Activated gamma-delta T cell treated with Interleukin-2 at 50 U/mL for 16 hours (primary cell): Measurements from ENCODE around the gene ANP32B.
"Not testable (repeated sequence)": the region's sequence is repeated elsewhere in the genome, so short reads cannot be mapped to it uniquely, and the experiment has no call there.

ENCODE experiments used
- DNase-seq: peaks from one replicate; pipeline ENCODE4 v3.0.0-alpha.2; 2020

The ANP32B gene

DNA sequence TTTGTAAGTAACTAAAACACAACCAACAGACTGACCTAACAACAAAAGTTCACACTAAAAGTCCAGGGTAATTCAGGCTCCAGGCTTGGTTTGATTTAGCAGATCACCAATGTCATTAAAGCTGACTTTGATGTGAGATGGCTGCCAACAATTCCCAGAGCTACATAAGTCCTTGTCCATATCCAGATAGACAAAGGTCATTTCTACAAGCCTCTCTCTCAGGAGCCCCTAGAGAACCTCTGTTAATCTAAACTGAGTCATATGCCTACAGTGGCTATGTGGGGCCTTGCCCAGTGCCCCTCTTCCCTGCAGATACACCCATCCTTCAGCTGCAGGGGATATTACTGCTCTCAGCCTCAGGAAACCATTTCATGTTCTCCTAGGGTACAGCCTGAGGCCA is 18.2 kb upstream of the ANP32B start:
- DNase-seq = no peak

GRCh38 chr9:97966493-97966892 is 16.6 kb upstream of the ANP32B start:
- no peak for DNase-seq

DNA sequence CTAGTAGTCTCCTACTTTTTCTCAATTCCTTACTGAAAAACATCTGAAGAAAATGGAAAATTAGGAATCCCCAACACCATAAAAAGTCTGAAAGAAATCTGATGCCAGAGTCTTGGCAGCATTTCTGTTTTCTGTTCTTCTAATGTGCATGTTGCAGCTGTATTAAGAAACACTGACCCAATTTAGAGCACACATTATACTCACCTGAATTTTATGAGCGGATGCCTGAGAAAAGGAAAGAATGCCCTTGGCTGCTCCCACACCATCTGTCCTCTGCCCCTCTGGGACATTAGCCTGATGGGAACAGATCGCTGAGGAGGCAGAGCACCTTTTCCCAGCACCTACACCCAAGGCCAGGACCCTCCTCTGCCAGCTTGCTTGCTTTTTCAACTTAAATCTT is 14.1 kb upstream of the ANP32B start:
- DNase-seq = no peak

- DNase-seq = no peak
Observed at GRCh38 chr9:97970165-97970564, 13.0 kb upstream of the ANP32B start.

DNA sequence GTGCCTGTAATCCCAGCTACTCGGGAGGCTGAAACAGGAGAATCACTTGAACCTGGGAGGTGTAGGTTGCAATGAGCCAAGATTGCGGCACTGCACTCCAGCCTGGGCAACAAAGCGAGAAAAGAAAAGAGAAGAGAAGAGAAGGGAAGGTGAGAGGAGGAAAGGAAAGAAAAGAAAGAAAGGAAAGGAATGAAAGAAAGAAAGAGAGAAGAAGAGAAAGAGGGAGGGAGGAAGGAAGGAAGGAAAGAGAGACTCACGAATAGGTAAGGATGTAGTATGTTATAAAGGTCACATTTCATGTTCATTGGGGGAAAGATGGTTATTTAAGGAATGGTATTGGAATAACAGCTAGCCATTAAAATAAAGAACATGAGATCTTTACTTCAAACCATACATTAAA is 10.4 kb upstream of the ANP32B start:
- no peak for DNase-seq

- DNase-seq = no peak
Observed at GRCh38 chr9:97975376-97975775, 7.8 kb upstream of the ANP32B start.

DNA sequence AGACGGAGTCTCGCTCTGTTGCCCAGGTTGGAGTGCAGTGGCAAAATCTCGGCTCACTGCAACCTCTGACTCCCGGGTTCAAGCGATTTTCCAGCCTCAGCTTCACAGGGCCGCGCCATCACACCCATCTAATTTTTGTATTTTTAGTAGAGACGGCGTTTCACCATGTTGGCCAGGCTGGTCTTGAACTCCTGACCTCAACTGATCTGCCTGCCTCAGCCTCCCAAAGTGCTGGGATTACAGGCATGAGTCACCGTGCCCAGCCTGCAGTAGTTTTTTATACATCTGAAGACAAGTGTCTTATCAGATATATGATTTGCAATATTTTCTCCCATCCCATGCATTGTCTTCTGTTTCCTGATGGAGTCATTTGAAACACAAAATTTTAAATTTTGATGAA is 6.5 kb upstream of the ANP32B start:
- DNase-seq = not testable (repeated sequence)

DNA sequence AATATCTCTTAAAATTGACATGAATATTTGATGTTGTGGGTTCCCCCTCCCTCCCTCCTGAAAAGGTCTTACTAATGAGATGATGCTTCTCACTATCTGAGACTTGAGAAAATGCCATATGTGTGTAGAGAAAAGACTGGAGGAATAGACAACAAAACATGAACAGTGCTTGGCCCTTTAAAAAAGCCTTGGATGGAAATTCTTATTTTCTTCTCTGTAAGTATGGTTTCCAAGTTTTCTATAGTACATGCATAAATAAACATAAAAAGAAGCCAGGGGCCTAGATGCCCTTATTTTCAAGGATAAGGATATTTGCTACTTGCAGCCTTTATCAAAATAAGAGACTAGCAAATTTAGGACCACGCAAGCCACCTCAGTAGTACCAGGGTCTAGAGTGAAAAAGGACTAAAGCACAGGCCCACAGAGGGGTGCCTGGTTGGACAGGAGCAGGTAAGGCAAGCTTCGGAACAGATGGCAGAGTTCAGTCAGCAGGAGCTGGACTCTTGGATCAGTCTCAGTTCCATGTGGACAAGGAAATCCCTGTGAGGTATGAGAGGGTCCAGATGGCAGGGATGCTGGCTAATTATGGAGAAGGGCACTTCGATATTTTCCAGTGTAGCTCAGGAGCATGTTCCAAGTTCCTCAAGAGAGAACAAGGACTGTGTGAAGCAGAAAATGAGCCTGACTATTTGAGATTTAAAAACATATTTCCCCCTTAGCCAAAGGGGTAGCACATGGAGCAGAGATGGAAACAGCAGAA is 4.6 kb upstream of the ANP32B start:
- no peak for DNase-seq

GRCh38 chr9:97979788-97980478 is 3.2 kb upstream of the ANP32B start:
- no peak for DNase-seq

GRCh38 chr9:97980479-97980803 is 2.7 kb upstream of the ANP32B start:
- DNase-seq = no peak

DNA sequence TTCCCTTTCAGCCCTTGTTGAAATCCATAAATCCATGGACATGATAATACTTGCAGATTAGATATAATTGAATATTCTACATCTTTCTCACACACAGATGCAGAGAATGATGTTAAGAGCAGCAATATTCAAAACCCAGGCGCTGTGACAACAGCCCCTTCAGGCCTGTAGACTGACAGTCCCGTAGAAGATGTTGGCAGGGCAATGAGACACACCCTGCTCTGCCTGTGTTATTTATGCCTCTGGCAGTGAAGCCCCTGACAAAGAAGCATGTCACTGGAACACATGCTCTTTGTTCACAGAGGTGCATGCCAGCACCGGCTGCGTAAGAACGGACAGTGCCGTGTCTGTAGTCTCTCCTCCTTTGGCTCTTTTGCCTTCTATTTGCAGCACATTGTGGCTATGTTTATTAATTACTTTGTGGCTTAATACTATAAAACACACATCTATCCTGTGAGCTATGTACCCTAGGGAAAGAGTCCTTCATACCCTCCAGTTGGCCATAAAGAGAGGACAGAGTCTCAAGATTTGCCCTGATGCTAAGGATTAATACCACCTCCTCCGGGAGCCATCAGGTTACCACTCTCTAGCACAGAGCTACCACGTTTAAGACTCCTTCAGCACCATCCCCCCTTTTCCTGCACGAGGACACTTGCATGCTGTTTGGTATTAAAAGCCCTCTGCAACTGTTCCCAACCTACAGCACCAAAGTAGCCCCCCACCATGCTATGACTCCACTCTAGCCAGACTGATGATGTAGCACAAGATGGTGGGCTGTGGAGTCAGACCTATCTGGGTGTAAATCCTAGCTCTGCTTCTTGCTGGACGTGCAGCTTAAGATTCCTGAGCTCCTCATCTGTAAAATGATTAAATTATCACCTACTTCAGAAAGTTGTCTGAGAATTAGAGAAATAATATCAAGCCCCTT is 2.0 kb upstream of the ANP32B start:
- no peak for DNase-seq

DNA sequence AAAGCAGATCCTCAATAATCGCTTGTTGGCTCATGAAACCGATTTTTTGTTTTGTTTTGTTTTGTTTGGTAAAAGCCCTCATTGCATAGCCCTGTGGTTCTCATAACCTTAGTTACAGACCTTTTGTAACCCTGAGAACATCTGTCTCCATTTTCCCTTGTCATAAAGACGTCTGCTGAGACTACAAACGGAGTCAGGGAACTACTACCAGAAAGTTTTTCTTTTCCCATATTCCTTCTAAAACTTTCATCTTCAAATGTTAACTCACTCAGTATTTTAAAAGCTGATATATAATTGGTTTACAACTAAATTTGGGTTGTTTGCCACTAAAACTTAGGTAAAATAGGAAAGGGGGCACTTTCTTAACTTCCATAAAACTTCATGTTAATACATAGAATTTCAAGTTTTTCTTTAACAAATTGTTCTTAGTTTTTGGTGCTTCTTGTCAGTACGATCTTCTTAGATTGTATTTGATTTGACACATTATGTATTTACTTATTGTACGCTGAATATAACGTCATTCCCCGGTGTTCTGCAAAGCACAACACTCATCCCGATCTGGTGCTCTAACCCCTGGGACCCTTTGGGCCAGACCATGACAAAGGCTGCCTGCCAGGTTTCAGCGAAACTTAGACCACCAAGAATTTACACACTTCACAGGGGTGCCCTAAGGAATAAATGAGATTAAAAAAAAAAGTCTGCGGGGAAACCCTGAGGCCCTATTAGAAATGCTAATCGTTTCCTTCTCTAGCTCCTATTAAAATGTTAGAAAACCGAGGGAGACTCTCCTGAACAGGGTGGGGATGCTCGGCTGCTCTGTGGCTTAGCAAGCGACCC is 1.1 kb upstream of the ANP32B start:
- DNase-seq = no peak

- peak; percentile 61 for DNase-seq
Observed at GRCh38 chr9:97983589-97984187, 547 bp downstream of the ANP32B start.

DNA sequence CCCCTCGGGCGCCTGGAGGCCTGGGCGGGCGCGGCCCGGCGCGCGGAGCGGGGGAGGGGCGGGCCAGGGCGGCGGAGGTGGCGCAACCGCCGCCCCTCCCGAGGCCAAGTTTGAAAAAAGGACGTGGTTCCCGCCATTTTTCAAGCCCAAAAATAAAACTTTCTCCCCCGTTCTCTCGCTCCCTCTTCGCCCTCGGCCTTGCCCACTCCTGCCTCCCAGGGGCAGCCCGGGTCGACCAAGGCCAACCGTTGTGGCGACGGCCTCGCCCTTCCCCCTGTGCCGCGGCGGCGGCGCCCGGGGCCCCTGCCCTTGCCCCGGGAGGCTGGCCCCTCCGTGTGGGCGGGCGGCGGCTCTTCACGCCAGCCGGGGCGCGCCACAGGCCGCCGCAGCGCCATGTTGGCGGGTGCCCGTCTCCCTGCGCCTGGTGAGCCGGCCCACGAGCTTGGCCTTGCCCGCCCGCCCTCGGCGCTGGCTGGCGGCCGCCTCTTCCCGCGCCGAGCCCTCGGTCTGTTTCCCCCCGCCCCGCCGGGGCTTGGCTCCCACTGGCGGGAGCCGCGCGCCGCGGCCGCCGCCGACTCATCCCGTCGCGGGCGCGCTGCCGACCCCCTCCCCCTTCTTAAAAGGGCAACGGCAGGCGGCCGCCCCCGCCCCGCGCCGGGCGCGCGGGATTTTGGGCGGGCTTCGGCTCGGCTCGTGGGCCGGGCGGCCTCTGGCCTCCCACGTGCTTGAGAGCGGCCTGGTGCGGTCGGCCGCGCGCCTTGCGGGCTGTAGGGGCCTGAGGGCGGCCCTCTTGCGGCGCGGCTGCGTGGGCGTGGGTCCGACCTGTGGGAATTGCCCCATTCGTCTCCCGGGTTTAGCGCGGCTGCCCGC is 1.3 kb downstream of the ANP32B start:
- peak; percentile 67 for DNase-seq

DNA sequence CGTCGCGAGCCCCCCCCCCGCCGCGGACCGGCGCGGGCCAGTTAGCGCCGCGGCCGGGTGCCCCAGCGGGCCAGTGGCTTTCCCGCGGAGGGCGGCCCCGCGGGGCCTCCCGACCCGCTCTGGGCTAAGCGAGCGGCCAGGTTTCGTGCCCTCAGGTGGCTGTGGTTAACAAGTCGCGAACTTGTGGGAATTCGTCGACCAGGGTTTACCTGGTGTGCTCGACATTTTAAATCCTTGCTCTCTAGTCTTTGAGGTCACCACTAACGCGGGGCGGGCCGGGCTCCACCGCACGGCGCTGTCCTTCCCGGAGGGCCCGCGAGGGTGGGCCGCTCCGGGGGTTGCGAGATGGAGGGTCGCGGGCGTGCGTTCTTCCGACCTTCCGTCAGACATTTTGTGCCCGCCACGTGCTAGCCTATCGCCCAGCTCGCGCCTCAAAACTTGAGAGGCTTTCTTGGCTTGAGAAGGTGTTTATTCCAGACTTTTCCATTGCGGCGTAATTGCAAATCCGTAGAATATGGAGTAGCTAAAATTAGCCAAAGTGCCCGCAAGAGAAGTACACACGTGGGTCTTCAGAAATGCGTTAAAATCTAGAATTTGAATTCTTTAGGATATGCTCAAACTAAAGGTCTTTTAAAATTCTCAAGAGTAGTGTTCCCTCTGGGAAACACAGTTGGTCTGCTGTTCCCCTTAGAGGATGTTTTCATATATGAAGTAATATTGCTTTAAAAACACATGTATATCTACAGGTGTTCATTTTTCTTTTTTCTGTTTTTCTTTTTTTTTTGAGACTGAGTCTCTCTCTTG is 2.1 kb downstream of the ANP32B start:
- peak; percentile 51 for DNase-seq

DNA sequence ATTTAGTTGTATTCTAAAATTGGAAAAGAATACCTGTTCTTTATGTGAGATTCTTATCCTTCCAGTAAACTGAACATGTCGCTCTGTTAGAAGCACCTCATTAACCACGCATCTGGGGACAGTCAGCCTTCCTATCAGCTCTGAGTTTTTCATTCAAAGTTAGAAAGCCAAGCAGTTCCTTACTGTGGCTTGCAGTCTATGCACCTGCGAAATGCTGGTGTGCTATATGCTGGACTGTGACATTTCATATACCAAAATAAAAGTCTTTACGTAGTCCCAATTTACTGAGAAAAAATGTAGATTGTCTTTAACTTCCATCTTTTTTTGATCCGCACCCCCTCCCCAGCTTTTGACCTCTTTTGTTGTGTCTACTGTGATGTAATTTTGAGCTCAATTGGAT is 4.3 kb downstream of the ANP32B start:
- no peak for DNase-seq

DNA sequence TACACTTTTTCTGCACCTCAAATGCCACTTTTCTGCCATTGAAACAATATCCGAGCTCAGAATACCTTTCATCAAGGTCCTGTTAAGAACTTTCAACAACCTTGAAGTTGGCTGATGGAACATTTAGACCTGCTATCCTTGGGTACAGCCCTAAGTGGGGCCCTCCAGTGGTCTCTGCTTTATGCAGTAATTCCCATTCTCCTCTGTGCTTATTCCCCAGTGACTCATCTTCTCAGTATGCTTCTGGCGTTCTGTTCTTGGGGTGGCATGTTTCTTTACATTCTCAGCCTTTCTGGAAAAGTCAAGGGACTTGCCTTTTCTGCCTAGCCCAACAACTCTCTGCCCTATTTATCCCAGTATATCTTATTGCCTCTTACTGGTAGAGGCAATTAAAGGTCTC is 7.1 kb downstream of the ANP32B start:
- no peak for DNase-seq

DNA sequence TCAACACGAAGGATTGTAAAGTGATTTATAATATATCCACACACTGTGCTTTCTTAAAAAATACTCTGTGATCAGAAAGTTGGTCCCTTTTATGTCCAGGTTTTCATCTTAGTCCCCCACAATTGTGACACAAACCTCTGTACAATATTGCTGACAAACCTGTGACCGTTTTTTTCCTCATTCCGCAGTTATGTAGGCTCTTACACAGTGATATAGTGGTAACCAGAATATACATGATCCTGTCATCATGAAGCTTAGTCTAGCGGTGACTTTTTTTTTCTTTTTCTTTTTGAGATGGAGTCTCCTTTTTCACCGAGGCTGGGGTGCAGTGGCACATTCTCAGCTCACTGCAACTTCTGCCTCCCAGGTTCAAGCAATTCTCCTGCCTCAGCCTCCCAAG is 8.7 kb downstream of the ANP32B start:
- DNase-seq = no peak

DNA sequence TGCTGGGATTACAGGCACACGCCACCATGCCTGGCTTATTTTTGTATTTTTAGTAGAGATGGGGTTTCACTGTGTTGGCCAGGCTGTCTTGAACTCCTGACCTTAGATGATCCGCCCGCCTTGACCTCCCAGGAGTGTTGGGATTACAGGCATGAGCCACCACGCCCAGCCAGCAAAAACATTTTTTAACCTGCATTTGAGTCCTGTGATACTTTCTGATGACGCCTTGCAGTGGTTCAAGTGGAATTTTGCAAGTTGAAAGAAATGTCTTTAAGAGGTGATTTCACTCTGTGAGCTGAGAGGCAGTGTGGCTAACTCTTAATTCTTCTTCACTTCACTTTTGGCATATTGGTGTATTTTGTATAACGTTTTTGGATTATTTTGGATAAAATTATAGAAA is 9.1 kb downstream of the ANP32B start:
- no peak for DNase-seq

DNA sequence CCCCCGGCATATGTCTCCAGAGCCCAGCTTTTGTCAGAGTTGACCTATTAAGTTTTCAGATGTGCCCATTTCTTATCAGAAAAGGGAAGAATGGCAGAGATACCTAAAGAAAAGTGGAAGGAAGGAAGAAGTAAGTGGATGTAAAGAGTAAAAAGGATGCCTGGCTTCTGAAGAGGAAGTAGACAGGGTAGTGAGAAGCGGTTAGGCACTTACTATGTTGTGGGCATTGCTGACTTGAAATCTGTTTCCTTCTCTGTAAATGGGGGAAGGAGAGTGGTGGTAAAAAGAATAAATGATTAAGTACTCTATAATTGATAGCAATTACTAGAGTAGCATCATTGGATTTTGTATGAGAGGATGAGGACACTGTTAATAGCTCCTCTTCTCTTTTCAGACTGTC is 9.9 kb downstream of the ANP32B start:
- DNase-seq = no peak

- DNase-seq = no peak
Observed at GRCh38 chr9:97994703-97995102, 11.6 kb downstream of the ANP32B start.
